ENCODE results near the gene TESK2. TPM values are rescaled to one million over a fixed set of nuclear protein-coding genes. Genes with fewer than 3 reads are reported as not detected.
"Not testable (repeated sequence)": the region's sequence is repeated elsewhere in the genome, so short reads cannot be mapped to it uniquely, and the experiment has no call there.

The TESK2 gene, protein sequence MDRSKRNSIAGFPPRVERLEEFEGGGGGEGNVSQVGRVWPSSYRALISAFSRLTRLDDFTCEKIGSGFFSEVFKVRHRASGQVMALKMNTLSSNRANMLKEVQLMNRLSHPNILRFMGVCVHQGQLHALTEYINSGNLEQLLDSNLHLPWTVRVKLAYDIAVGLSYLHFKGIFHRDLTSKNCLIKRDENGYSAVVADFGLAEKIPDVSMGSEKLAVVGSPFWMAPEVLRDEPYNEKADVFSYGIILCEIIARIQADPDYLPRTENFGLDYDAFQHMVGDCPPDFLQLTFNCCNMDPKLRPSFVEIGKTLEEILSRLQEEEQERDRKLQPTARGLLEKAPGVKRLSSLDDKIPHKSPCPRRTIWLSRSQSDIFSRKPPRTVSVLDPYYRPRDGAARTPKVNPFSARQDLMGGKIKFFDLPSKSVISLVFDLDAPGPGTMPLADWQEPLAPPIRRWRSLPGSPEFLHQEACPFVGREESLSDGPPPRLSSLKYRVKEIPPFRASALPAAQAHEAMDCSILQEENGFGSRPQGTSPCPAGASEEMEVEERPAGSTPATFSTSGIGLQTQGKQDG
- 0.25 TPM in 1 of 2 replicates, not detected in the other for total RNA-seq (2014; rRNA removed; shearing (Covaris generic); ENCODE audit: low replicate concordance)

GRCh38 chr1:45490626-45491486, at the start of gene TESK2:
Gene TESK2 (minus strand): TSS chr1:45491163. CDS start chr1:45457785, 33,378 bp downstream.
- Histone ChIP-seq H3K36me3 (no peaks in the 10 kb centered on the region), H3K27me3 (peaks cover 16% of the 10 kb centered on the region), H3K4me3 (peak within 1 kb of the TSS; percentile 61), H3K9me3 (no peaks in the 10 kb centered on the region)
- peak; percentile 95 for DNase-seq

- H3K27me3 ChIP-seq, result no peaks in the 10 kb centered on the region
- no peak for DNase-seq
- no peaks in the 10 kb centered on the region for H3K36me3 ChIP-seq
- no peaks in the 10 kb centered on the region for H3K9me3 ChIP-seq
- no peak overlapping the region for H3K4me3 ChIP-seq
These were observed 45.9 kb upstream of the TESK2 start for GRCh38 chr1:45536886-45537285.

GRCh38 chr1:45535988-45536766, 45.2 kb upstream of the TESK2 start:
- no peak for DNase-seq
- Histone ChIP-seq H3K36me3 (no peaks in the 10 kb centered on the region), H3K4me3 (no peak overlapping the region), H3K27me3 (no peaks in the 10 kb centered on the region), H3K9me3 (no peaks in the 10 kb centered on the region)

DNA sequence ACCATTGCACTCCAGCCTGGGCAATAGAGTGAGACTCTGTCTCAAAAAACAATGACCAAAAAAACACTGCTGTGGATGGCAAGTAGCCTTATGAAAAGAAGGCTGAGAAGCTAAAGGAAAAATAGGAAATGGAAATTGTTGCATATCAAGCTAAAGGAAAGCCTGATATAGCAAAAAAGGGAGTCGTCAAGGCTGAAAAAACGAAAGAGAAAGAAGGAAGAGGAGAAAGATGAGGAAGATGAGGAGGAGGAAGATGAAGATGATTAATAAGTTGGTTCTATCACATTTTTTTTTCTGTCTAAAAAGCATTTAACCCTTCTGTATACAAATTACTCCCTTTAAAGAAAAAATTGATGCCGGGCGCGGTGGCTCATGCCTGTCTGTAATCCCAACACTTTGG, 40.9 kb upstream of the TESK2 start:
- no peaks in the 10 kb centered on the region for H3K27me3 ChIP-seq
- H3K36me3 ChIP-seq, result no peaks in the 10 kb centered on the region
- no peaks in the 10 kb centered on the region for H3K9me3 ChIP-seq
- DNase-seq, result no peak
- no peak overlapping the region for H3K4me3 ChIP-seq

DNA sequence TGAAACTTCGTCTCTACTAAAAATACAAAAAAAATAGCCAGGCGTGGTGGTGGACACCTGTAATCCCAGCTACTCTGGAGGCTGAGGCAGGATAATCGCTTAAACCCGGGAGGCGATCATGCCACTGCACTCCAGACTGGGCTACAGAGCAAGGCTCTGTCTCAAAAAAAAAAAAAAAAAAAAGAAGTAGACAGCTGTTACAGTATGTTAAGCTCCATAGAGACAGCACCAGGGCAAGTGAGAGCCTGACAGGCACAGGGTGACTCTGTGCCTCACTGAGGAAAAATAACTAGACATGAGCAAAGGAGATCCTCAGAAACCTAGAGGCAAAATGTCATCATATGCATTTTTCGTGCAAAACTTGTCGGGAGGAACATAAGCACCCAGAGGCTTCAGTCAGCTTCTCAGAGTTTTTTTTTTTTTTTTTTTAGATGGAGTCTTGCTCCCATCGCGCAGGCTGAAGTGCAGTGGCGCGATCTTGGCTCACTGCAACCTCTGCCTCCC, 39.7 kb upstream of the TESK2 start:
- no peaks in the 10 kb centered on the region for H3K36me3 ChIP-seq
- no peak overlapping the region for H3K4me3 ChIP-seq
- no peak for DNase-seq
- H3K9me3 ChIP-seq, result no peaks in the 10 kb centered on the region
- H3K27me3 ChIP-seq, result no peaks in the 10 kb centered on the region

- peaks cover 4% of the 10 kb centered on the region; the same call in 1 of the 2 replicates for H3K36me3 ChIP-seq
- no peaks in the 10 kb centered on the region for H3K9me3 ChIP-seq
- H3K27me3 ChIP-seq, result no peaks in the 10 kb centered on the region
- no peak overlapping the region for H3K4me3 ChIP-seq
- no peak for DNase-seq
These were observed 35.2 kb upstream of the TESK2 start for GRCh38 chr1:45526135-45526644.

DNA sequence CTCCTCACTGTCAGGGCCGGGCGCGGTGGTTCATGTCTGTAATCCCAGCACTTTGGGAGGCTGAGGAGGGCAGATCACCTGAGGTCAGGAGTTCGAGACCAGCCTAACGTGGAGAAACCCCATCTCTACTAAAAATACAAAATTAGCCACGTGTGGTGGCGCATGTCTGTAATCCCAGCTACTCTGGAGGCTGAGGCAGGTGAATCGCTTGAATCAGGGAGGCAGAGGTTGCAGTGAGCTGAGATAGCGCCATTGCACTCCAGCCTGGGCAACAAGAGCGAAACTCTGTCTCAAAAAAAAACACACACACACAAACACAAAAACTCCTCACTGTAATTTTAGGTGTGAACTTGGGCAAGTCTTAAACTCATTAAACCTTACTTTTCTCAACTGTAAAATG, 33.0 kb upstream of the TESK2 start:
- not testable (repeated sequence) for H3K4me3 ChIP-seq, H3K9me3 ChIP-seq, H3K27me3 ChIP-seq, DNase-seq
- peaks cover 13% of the 10 kb centered on the region for H3K36me3 ChIP-seq

- not testable (repeated sequence) for H3K4me3 ChIP-seq, H3K27me3 ChIP-seq, DNase-seq, H3K9me3 ChIP-seq
- peaks cover 18% of the 10 kb centered on the region for H3K36me3 ChIP-seq
These were observed 32.6 kb upstream of the TESK2 start for GRCh38 chr1:45523516-45523915.

- DNase-seq, result no peak
These were observed 31.6 kb upstream of the TESK2 start for GRCh38 chr1:45522324-45523104.

DNA sequence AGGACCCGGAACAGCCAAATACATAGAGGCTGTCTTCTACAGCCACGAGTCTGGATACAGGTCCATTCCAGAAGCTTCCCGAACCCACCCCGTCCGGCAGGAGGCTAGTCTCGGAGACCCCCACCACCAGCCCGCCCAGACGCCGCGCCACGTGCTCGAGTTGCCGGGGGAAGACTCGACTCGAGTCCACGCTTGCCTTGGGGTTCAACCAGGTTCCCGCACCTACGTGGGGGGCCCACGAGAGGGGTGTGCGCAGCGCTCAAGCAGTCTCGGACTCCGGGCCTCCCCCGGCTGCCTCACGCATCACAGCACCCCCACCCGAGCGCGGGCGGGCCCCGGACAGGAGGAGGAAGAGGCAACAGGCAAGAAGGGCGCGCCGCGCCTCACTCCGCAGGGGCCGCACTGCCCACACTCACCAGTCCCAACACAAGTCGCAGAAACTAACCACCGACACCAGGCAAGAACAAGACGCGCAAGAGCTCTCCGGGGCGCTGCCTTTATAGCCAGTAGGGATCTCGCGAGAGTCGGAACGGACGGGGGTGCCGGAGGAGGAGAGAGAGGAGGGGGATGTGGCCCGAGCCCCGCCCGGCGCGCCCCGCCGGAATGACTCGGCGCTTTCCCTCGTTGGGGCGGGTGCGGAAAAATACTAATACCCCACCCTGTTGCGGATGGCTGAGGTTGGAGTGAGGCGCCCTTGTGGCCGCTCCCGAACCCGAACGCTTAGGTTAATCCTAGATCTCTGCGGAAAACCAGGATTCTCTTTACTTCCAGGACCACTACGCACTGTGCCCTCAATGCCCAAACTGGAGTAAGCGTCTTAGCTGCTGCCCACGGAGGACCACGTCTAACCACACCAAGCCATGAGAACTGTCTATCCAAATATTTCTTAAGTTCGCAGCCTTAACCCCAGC, 30.7 kb upstream of the TESK2 start, which contains the start of gene PRDX1:
TSS of gene PRDX1 (minus strand) at position 472 of the 911 bp plus-strand sequence. CDS start 2,841 bp downstream, outside the sequence.
- peaks cover 32% of the 10 kb centered on the region for H3K36me3 ChIP-seq
- peak; percentile 95 for DNase-seq
- no peaks in the 10 kb centered on the region for H3K27me3 ChIP-seq
- peak within 1 kb of the TSS; percentile 84 for H3K4me3 ChIP-seq
- no peaks in the 10 kb centered on the region for H3K9me3 ChIP-seq

More at GRCh38 chr1:45522324-45523104, 31.6 kb upstream of the TESK2 start:
- Histone ChIP-seq H3K27me3 (no peaks in the 10 kb centered on the region), H3K36me3 (peaks cover 25% of the 10 kb centered on the region), H3K9me3 (no peaks in the 10 kb centered on the region), H3K4me3 (peak overlapping the region; percentile 84)

- Histone ChIP-seq H3K4me3 (peak overlapping the region; percentile 84), H3K36me3 (peaks cover 49% of the 10 kb centered on the region)
- DNase-seq, H3K9me3 ChIP-seq, H3K27me3 ChIP-seq: not testable (repeated sequence)
These were observed 28.8 kb upstream of the TESK2 start for GRCh38 chr1:45519774-45520173.

- Histone ChIP-seq H3K36me3 (peaks cover 57% of the 10 kb centered on the region), H3K9me3 (no peaks in the 10 kb centered on the region), H3K27me3 (no peaks in the 10 kb centered on the region), H3K4me3 (peak overlapping the region; percentile 84; the same call in 1 of the 2 replicates)
- DNase-seq, result no peak
These were observed 27.9 kb upstream of the TESK2 start for GRCh38 chr1:45518910-45519309.

GRCh38 chr1:45518366-45518765, 27.4 kb upstream of the TESK2 start:
- H3K36me3 ChIP-seq, result peaks cover 63% of the 10 kb centered on the region
- not testable (repeated sequence) for H3K9me3 ChIP-seq, DNase-seq, H3K4me3 ChIP-seq, H3K27me3 ChIP-seq

GRCh38 chr1:45516465-45516864, 25.5 kb upstream of the TESK2 start:
- Histone ChIP-seq H3K36me3 (peaks cover 79% of the 10 kb centered on the region), H3K27me3 (no peaks in the 10 kb centered on the region), H3K4me3 (no peak overlapping the region), H3K9me3 (no peaks in the 10 kb centered on the region)
- DNase-seq, result no peak

Data from MG63 (cell line).